ENCODE results near the gene ANKRD33.

DNA sequence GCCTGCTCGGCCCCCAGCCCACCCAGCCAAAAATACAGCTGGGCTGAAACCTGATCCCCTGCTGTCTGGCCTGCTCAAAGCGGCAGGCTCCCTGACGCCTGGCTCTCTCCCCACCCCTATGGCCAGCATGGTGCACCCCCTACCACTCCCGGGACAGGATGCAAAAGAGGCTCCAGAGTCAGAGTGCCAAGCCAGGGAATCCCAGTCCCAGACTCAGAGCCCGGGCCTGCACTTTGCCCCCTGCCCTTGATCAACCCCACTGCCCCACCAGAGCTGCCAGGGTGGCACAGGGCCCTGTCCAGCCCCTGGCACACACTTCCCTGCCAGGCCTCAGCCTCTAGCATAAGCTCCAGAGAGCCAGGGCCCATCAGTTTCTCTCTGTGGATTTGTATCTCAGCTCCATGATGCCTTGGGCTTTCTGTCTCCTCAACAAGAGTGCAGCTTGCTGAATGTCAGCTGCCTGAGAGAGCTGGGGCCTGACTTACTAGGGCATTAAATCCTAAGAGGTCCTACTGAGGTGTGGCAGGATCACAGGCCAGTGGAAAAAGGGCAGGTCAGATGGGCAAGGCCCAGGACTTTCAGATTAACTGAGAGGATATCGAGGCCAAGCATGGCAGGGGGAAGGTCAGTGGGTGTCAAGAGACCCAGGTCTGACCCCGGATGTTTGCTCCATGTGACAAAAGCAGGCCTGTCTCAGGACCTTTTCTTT lies 33.3 kb downstream of the ANKRD33 start:
- no peak for TF ChIP-seq GATA3 (IDR thresholded peaks at IDR 0.05; ENCODE audit: low read depth, low read length)
- TF ChIP-seq GATA2 (IDR thresholded peaks at IDR 0.05; ENCODE audit: low read depth, low read length): no peak
